Small intestine (tissue), 7 donors: ENCODE measurements around the gene GPR89A. TPM values are rescaled to one million over a fixed set of nuclear protein-coding genes. Genes with fewer than 3 reads are reported as not detected.
"Not testable (repeated sequence)": the region's sequence is repeated elsewhere in the genome, so short reads cannot be mapped to it uniquely, and the experiment has no call there.

Source experiments
- DNase-seq, 2 donors: peaks; one replicate each; pipeline versions ENCODE4 v3.0.0 to v3.0.0-alpha.2; 2013
- FAIRE-seq: peaks from 2 replicates; lab custom pipeline; 2012; peaks lifted over from hg19 to GRCh38; lab: Jason Lieb, UNC
- H3K27ac ChIP-seq, 3 donors: one replicate each; pipeline ENCODE4 v1.5.1; 2013; ENCODE audit warnings: low read length in 2 of 3, mild to moderate bottlenecking in 2 of 3, control low read depth in 1 of 3, inconsistent platforms in 1 of 3, low read depth in 1 of 3, moderate library complexity in 1 of 3
- H3K27me3 ChIP-seq, 3 donors: one replicate each; pipeline ENCODE4 v1.6.1; 2013; ENCODE audit warnings: low read length in 3 of 3, inconsistent platforms in 1 of 3; ENCODE audit not compliant: control insufficient read depth in 3 of 3, insufficient read depth in 3 of 3
- H3K36me3 ChIP-seq, 3 donors: one replicate each; pipeline ENCODE4 v1.6.1; 2013; ENCODE audit warnings: low read length in 3 of 3, inconsistent platforms in 1 of 3, low read depth in 1 of 3, mild to moderate bottlenecking in 1 of 3, moderate library complexity in 1 of 3; ENCODE audit not compliant: control insufficient read depth in 3 of 3, insufficient read depth in 2 of 3
- H3K4me1 ChIP-seq, 3 donors: one replicate each; pipeline ENCODE4 v1.6.1; 2013; ENCODE audit warnings: low read length in 2 of 3, inconsistent platforms in 1 of 3, low read depth in 1 of 3, mild to moderate bottlenecking in 1 of 3, moderate library complexity in 1 of 3; ENCODE audit not compliant: control insufficient read depth in 3 of 3, insufficient read depth in 2 of 3
- H3K4me3 ChIP-seq, 3 donors: one replicate each; pipeline ENCODE4 v1.5.1; 2013; ENCODE audit warnings: low read length in 3 of 3, control low read depth in 1 of 3, inconsistent platforms in 1 of 3, low read depth in 1 of 3, mild to moderate bottlenecking in 1 of 3, moderate library complexity in 1 of 3
- H3K9me3 ChIP-seq, 2 donors: one replicate each; pipeline ENCODE4 v1.6.1; 2013; ENCODE audit warnings: low read depth in 1 of 2, low read length in 1 of 2; ENCODE audit not compliant: control insufficient read depth in 2 of 2, insufficient read depth in 1 of 2
- WGBS, 3 donors: extraction: QIAGEN DNeasy Blood & Tissue Kit; methylation state at CpG; one replicate each; pipeline ENCODE4 v1.1.7; 2013; 5-methylcytosine and 5-hydroxymethylcytosine counted together
- polyA plus RNA-seq, 4 donors: library from polyadenylated mRNA; stranded (reverse) in 3 of 4; unstranded in 1 of 4; fragments of 200-250 nt in 3 of 4; fragments of 120-200 nt in 1 of 4; gene quantifications; one replicate each; pipeline versions ENCODE4 v1.2.1 to v1.2.3, GENCODE V29; 2013
- donor health status: healthy with polysubstance abuse.
- donor health status: control.
- donor health status: control.
- donor health status: Bipolar disorder and iron deficiency.
- donor health status: healthy.

Gene GPR89A
- polyA plus RNA-seq, 4 donors: 16.5 to 47.0 (median 22.7) TPM

DNA sequence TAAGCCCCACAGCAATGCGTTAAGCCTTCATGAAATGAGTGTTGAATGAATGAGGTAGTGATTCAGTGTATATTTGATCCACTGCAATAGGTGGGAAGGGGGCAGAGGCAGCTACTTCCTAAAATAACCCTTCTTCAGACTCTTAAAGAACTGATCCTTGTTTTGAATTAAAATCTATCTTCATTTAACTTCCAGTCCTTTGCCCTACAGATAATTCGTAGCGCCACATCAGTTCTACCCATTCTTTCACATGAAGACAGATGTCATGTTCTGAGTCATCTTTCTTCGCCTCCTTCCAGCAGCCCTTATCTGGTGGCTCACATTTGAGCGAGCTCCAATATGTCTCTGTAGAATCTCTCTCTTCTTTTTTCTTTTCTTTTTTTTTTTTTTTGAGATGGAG, 948 bp upstream of the GPR89A start:
- not testable (repeated sequence) for H3K4me3 ChIP-seq, H3K36me3 ChIP-seq, H3K27ac ChIP-seq, DNase-seq, H3K4me1 ChIP-seq, H3K27me3 ChIP-seq, H3K9me3 ChIP-seq, FAIRE-seq
- WGBS, 3 donors: 78 to 93% (median 82%) methylated on average over 2 to 3 of the region's 5 CpGs

DNA sequence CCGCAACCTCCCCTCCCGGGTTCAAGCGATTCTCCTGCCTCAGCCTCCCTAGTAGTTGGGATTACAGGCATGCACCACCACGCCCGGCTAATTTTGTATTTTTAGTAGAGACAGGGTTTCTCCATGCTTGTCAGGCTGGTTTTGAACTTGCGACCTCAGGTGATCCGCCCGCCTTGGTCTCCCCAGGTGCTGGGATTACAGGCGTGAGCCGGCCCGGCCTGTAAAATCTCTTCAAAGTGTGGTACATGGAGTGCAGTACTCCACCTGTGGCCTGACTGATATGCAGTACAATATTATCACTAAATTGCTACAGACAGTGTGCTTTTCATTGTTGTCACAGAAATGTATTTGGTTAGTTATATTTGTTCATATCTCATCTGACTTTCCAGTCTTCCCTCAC, 499 bp upstream of the GPR89A start:
- DNase-seq, H3K4me1 ChIP-seq, H3K9me3 ChIP-seq, H3K27me3 ChIP-seq, FAIRE-seq, H3K36me3 ChIP-seq, H3K4me3 ChIP-seq, H3K27ac ChIP-seq: not testable (repeated sequence)
- 23 to 54% (median 52%) methylated on average over 3 to 6 of the region's 11 CpGs for WGBS, 3 donors

GRCh38 chr1:145610744-145611143, 3.0 kb downstream of the GPR89A start:
- not testable (repeated sequence) for H3K4me1 ChIP-seq, H3K9me3 ChIP-seq, H3K27me3 ChIP-seq, H3K36me3 ChIP-seq, H3K4me3 ChIP-seq, FAIRE-seq, H3K27ac ChIP-seq
- DNase-seq: peak; percentile 46 to 79
- 16 to 50% (median 27%) methylated on average over 2 of the region's 2 CpGs for WGBS, 3 donors

GRCh38 chr1:145620073-145620472, 12.3 kb downstream of the GPR89A start:
- not testable (repeated sequence) for H3K9me3 ChIP-seq, FAIRE-seq, H3K4me3 ChIP-seq, DNase-seq, H3K27ac ChIP-seq, H3K4me1 ChIP-seq, H3K27me3 ChIP-seq, H3K36me3 ChIP-seq
- WGBS, 3 donors: 58 to 63% (median 58%) methylated on average over 1 of the region's 1 CpG

DNA sequence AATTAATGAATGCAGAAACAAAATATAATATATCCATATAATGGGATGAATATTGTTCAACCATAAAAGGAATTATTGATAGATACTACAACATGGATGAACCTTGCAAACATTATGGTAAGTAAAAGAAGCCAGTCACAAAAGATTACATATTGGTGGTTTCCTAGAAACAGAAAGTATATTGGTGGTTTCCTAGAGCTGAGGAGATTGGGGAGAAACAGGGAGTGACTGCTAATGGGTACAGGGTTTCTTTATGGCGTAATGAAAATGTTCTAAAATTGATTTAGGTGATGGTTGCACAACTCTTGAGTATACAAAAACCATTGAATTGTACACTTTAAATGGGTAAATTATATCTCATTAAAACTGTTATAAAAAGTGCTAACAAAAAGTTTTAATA, 14.4 kb downstream of the GPR89A start:
- not testable (repeated sequence) for DNase-seq, FAIRE-seq, H3K36me3 ChIP-seq, H3K4me1 ChIP-seq, H3K9me3 ChIP-seq, H3K27me3 ChIP-seq, H3K27ac ChIP-seq, H3K4me3 ChIP-seq
- no CpG with 5 or more reads among the region's 1 CpG for WGBS, 3 donors

GRCh38 chr1:145636237-145636636, 28.4 kb downstream of the GPR89A start:
- H3K27me3 ChIP-seq, H3K4me1 ChIP-seq, H3K9me3 ChIP-seq, H3K4me3 ChIP-seq, H3K27ac ChIP-seq, H3K36me3 ChIP-seq, DNase-seq, FAIRE-seq: not testable (repeated sequence)
- WGBS, 3 donors: 56 to 67% (median 61%) methylated on average over 1 of the region's 1 CpG

DNA sequence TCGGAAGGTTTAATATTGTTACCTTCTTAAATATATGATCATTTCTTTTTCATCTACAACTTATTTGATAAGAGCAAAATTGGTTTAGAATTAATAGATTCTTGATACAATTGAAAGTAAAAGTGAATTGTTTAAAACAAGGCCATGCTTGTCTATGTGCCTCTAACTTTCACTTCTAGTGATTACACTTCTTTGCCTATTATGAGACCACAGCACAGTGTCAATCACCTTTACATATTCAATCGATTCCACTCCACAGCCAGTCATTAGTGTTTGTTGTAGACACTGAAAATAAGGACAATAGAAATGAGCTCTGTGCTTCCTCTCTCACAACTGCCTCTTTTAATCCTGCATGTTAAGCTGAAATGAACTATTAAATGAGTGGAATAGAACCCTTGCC, 34.1 kb downstream of the GPR89A start:
- not testable (repeated sequence) for DNase-seq, FAIRE-seq, H3K27me3 ChIP-seq, H3K4me3 ChIP-seq, H3K36me3 ChIP-seq, H3K27ac ChIP-seq, H3K4me1 ChIP-seq, H3K9me3 ChIP-seq
- 80 to 100% (median 96%) methylated on average over 1 of the region's 2 CpGs for WGBS, 3 donors

GRCh38 chr1:145643990-145644389, 36.2 kb downstream of the GPR89A start:
- not testable (repeated sequence) for H3K36me3 ChIP-seq, H3K4me3 ChIP-seq, H3K27me3 ChIP-seq, H3K9me3 ChIP-seq, H3K4me1 ChIP-seq, H3K27ac ChIP-seq, FAIRE-seq, DNase-seq
- no CpG with 5 or more reads among the region's 1 CpG for WGBS, 3 donors

DNA sequence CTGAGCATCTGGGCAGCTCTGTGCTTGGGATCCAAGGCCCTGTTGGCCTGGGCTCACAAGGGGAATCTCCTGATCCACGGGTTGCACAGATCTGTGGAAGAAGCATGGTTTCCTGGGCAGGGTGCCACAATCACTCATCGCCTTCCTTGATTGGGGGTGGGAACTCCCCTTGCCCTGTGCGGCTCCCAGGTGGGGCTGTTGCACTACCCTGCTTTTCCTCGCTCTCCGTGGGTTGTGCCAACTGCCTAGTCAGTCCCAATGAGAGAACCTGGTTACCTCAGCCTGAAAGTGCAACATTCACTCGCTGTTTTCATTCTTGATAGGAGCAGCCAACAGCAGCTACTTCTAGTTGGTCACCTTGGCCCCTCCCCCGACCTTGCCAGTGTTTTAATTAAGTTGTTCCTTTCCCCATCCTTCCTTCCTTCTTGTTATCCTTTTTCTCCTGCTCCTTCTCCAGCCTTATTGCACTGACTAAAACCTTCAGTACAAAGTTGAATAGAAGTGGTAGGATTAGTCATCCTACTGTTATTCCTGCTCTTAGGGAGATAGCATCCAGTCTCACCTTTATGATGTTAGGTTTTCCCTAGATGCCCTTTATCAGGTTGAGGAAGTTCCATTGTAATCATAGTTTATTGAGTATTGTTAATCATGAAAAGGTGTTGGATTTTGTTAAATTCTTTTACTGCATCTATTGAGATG, 48.6 kb downstream of the GPR89A start:
- H3K9me3 ChIP-seq, FAIRE-seq, H3K4me1 ChIP-seq, H3K36me3 ChIP-seq, H3K27me3 ChIP-seq, H3K4me3 ChIP-seq, H3K27ac ChIP-seq: not testable (repeated sequence)
- DNase-seq: peak; percentile 1 to 45
- 58 to 90% (median 69%) methylated on average over 4 to 5 of the region's 7 CpGs for WGBS, 3 donors
